Liver (tissue), 9 donors: ENCODE results near the gene TMEM87B. TPM values are rescaled to one million over a fixed set of nuclear protein-coding genes. Genes with fewer than 3 reads are reported as not detected.

Experiments
- DNase-seq: peaks from one replicate; pipeline ENCODE4 v3.0.0-alpha.2; 2017; ENCODE audit warnings: low spot score
- H3K27ac ChIP-seq, 2 donors: one replicate each; pipeline ENCODE4 v1.7.0; 2013; ENCODE audit warnings: inconsistent platforms in 2 of 2, low read length in 2 of 2, control low read depth in 1 of 2, low read depth in 1 of 2, mild to moderate bottlenecking in 1 of 2
- H3K27me3 ChIP-seq, 4 donors: one replicate each; pipeline versions ENCODE4 v1.6.1 to v1.7.0; 2013; ENCODE audit warnings: low read length in 3 of 4, inconsistent platforms in 1 of 4, mild to moderate bottlenecking in 1 of 4, moderate library complexity in 1 of 4; ENCODE audit not compliant: control insufficient read depth in 4 of 4, insufficient read depth in 4 of 4
- H3K36me3 ChIP-seq, 4 donors: one replicate each; pipeline versions ENCODE4 v1.6.1 to v1.7.0; 2013; ENCODE audit warnings: low read length in 3 of 4, mild to moderate bottlenecking in 3 of 4, low read depth in 1 of 4, moderate library complexity in 1 of 4; ENCODE audit not compliant: control insufficient read depth in 4 of 4, insufficient read depth in 3 of 4
- H3K4me1 ChIP-seq, 4 donors: one replicate each; pipeline versions ENCODE4 v1.6.1 to v1.7.0; 2013; ENCODE audit warnings: low read length in 3 of 4, mild to moderate bottlenecking in 3 of 4, moderate library complexity in 1 of 4; ENCODE audit not compliant: control insufficient read depth in 4 of 4, insufficient read depth in 4 of 4
- H3K4me3 ChIP-seq, 3 donors: one replicate each; pipeline versions ENCODE4 v1.6.1 to v1.7.0; 2013; ENCODE audit warnings: low read length in 3 of 3, control low read depth in 1 of 3, low read depth in 1 of 3, mild to moderate bottlenecking in 1 of 3
- H3K9ac ChIP-seq, 2 donors: one replicate each; pipeline ENCODE4 v1.7.0; 2013; ENCODE audit warnings: low read length in 2 of 2, mild to moderate bottlenecking in 2 of 2, moderate library complexity in 2 of 2, control low read depth in 1 of 2, low read depth in 1 of 2
- H3K9me3 ChIP-seq, 4 donors: one replicate each; pipeline versions ENCODE4 v1.6.1 to v1.7.0; 2013; ENCODE audit warnings: low read length in 3 of 4; ENCODE audit not compliant: control insufficient read depth in 4 of 4
- ATF3 ChIP-seq: IDR thresholded peaks from 2 replicates; pipeline ENCODE4 v1.6.1; 2016; ENCODE audit warnings: antibody characterized with exemption
- CTCF ChIP-seq: fragments of 150-350 bp; IDR thresholded peaks from 2 replicates; pipeline ENCODE4 v1.5.1; 2017; ENCODE audit warnings: improper control_type of control experiment, low read depth, low read length; ENCODE audit not compliant: missing input control
- EGR1 ChIP-seq, 2 donors: IDR thresholded peaks; 2 replicates each; pipeline ENCODE4 v1.6.1; 2016 to 2018; ENCODE audit warnings: antibody characterized with exemption in 2 of 2, low read depth in 2 of 2
- FOXA1 ChIP-seq: IDR thresholded peaks from 2 replicates; pipeline ENCODE4 v1.6.1; 2016; ENCODE audit warnings: antibody characterized with exemption
- FOXA2 ChIP-seq: IDR thresholded peaks from 2 replicates; pipeline ENCODE4 v1.6.1; 2016; ENCODE audit warnings: antibody characterized with exemption
- GABPA ChIP-seq, 2 donors: IDR thresholded peaks in 1 of 2; conservative IDR thresholded peaks in 1 of 2; 2 replicates each; pipeline ENCODE4 v1.6.1; 2016; ENCODE audit warnings: antibody characterized with exemption in 2 of 2, mild to moderate bottlenecking in 1 of 2, moderate library complexity in 1 of 2
- HNF4A ChIP-seq, 2 donors: conservative IDR thresholded peaks; 2 replicates each; pipeline ENCODE4 v1.6.1; 2016; ENCODE audit warnings: antibody characterized with exemption in 2 of 2, mild to moderate bottlenecking in 2 of 2
- HNF4G ChIP-seq: IDR thresholded peaks from 2 replicates; pipeline ENCODE4 v1.6.1; 2016; ENCODE audit warnings: antibody characterized with exemption
- JUND ChIP-seq, 2 donors: IDR thresholded peaks; 2 replicates each; pipeline ENCODE4 v1.6.1; 2016; ENCODE audit warnings: antibody characterized with exemption in 2 of 2
- MAX ChIP-seq: IDR thresholded peaks from 2 replicates; pipeline ENCODE4 v1.6.1; 2016; ENCODE audit warnings: antibody characterized with exemption
- NR2F2 ChIP-seq: IDR thresholded peaks from 2 replicates; pipeline ENCODE4 v1.6.1; 2016; ENCODE audit warnings: antibody characterized with exemption
- RAD21 ChIP-seq, 2 donors: IDR thresholded peaks; 2 replicates each; pipeline ENCODE4 v1.6.1; 2016; ENCODE audit warnings: antibody characterized with exemption in 2 of 2, mild to moderate bottlenecking in 2 of 2
- REST ChIP-seq: IDR thresholded peaks from 2 replicates; pipeline ENCODE4 v1.6.1; 2016; ENCODE audit warnings: antibody characterized with exemption, mild to moderate bottlenecking
- RXRA ChIP-seq, 2 donors: IDR thresholded peaks; 2 replicates each; pipeline ENCODE4 v1.6.1; 2017 to 2018; ENCODE audit warnings: antibody characterized with exemption in 2 of 2, mild to moderate bottlenecking in 1 of 2
- SP1 ChIP-seq: IDR thresholded peaks from 2 replicates; pipeline ENCODE4 v1.6.1; 2018; ENCODE audit warnings: antibody characterized with exemption, mild to moderate bottlenecking
- TAF1 ChIP-seq: conservative IDR thresholded peaks from 2 replicates; pipeline ENCODE4 v1.6.1; 2016; ENCODE audit warnings: antibody characterized with exemption, mild to moderate bottlenecking
- YY1 ChIP-seq: IDR thresholded peaks from 2 replicates; pipeline ENCODE4 v1.6.1; 2016; ENCODE audit warnings: antibody characterized with exemption, mild to moderate bottlenecking
- WGBS: extraction: QIAGEN DNeasy Blood & Tissue Kit; methylation state at CpG from one replicate; pipeline ENCODE4 v1.1.7; 2013; 5-methylcytosine and 5-hydroxymethylcytosine counted together
- polyA plus RNA-seq, 2 donors: library from polyadenylated mRNA; stranded (reverse) in 1 of 2; unstranded in 1 of 2; fragments of 200-250 nt in 1 of 2; fragments of >200 nt in 1 of 2; fragmentation: Nextera tagmentation in 1 of 2; extraction: Ambion mirVana in 1 of 2; gene quantifications; one replicate each; pipeline versions ENCODE4 v1.2.1 to v1.2.3, GENCODE V29; 2013 to 2015
- total RNA-seq, 2 donors: library from RNA; depleted of rRNA; stranded (reverse); fragments of >200 nt; gene quantifications; one replicate each; pipeline ENCODE4 v1.2.3, GENCODE V29; 2014
- donor health status: healthy.
- donor health status: healthy.
- donor health status: healthy.
- donor health status: healthy.
- donor health status: healthy.

Gene TMEM87B
- total and polyA plus RNA-seq, 4 donors = 3.6 to 10.1 (median 6.0) TPM

GRCh38 chr2:112059671-112060070 is 4.6 kb downstream of the TMEM87B start:
- Histone ChIP-seq H3K4me1 (peaks cover 2 to 14% (median 7%) of the 10 kb centered on the region in 4 donors), H3K4me3 (no peak overlapping the region), H3K9ac (no peak overlapping the region), H3K27ac (no peak overlapping the region), H3K36me3 (peaks cover 0 to 19% (median 4%) of the 10 kb centered on the region in 4 donors), H3K27me3 (no peaks in the 10 kb centered on the region), H3K9me3 (no peaks in the 10 kb centered on the region)
- WGBS = 82% methylated on average over 2 of the region's 2 CpGs
- TF ChIP-seq HNF4G = no peak
- no peak for DNase-seq

- Histone ChIP-seq H3K4me1 (peaks cover under 1 to 5% (median 3%) of the 10 kb centered on the region in 4 donors), H3K27me3 (no peaks in the 10 kb centered on the region), H3K4me3 (no peak overlapping the region), H3K36me3 (peaks cover 0 to 20% (median 4%) of the 10 kb centered on the region in 4 donors), H3K27ac (no peak overlapping the region), H3K9ac (no peak overlapping the region), H3K9me3 (no peaks in the 10 kb centered on the region)
- DNase-seq = no peak
- 92% methylated on average over 1 of the region's 1 CpG for WGBS
- no peak for TF ChIP-seq NR2F2
- TF ChIP-seq SP1 = no peak
- no peak for TF ChIP-seq JUND (IDR thresholded peaks at IDR 0.05)
- TF ChIP-seq FOXA2 = no peak
- TF ChIP-seq HNF4G = no peak
- TF ChIP-seq ATF3 = no peak
Observed at GRCh38 chr2:112061299-112061698, 6.2 kb downstream of the TMEM87B start.

- H3K9ac ChIP-seq = no peak overlapping the region
- no peak overlapping the region for H3K4me3 ChIP-seq
- peaks cover under 1 to 22% (median 4%) of the 10 kb centered on the region in 4 donors for H3K36me3 ChIP-seq
- no peaks in the 10 kb centered on the region for H3K27me3 ChIP-seq
- no peak for DNase-seq
- WGBS = 96% methylated on average over 2 of the region's 2 CpGs
- H3K27ac ChIP-seq = no peak overlapping the region
- no peak for TF ChIP-seq TAF1
- no peak for TF ChIP-seq CTCF
- no peak for TF ChIP-seq RXRA (IDR thresholded peaks at IDR 0.05)
- TF ChIP-seq SP1 = no peak
- TF ChIP-seq HNF4G = no peak
- TF ChIP-seq REST = no peak
- TF ChIP-seq YY1 = no peak
- no peak for TF ChIP-seq FOXA1
- TF ChIP-seq NR2F2 = no peak
- no peak for TF ChIP-seq HNF4A (conservative IDR thresholded peaks at IDR 0.05)
- TF ChIP-seq FOXA2 = no peak
- TF ChIP-seq EGR1 (IDR thresholded peaks at IDR 0.05; ENCODE audit: low read depth in 2 of 2) = no peak
- TF ChIP-seq GABPA (IDR thresholded peaks at IDR 0.05 in 1 of 2, conservative IDR thresholded peaks at IDR 0.05 in 1 of 2) = no peak
- TF ChIP-seq RAD21 (IDR thresholded peaks at IDR 0.05) = no peak
- no peak for TF ChIP-seq JUND (IDR thresholded peaks at IDR 0.05)
- TF ChIP-seq MAX = no peak
- H3K4me1 ChIP-seq = peaks cover 0 to 1% (median 0%) of the 10 kb centered on the region in 4 donors
- no peaks in the 10 kb centered on the region for H3K9me3 ChIP-seq
Observed at GRCh38 chr2:112061840-112062239, 6.8 kb downstream of the TMEM87B start.
